22Rv1 (cell line): Measurements from ENCODE around the gene MPZL1.
"Not testable (repeated sequence)": the region's sequence is repeated elsewhere in the genome, so short reads cannot be mapped to it uniquely, and the experiment has no call there.

Experiments
- H3K27ac ChIP-seq: fragments of 450-650 bp; 2 replicates; pipeline ENCODE4 v1.5.1; 2017
- CTCF ChIP-seq: fragments of 450-650 bp; IDR thresholded peaks from 2 replicates; pipeline ENCODE4 v1.5.1; 2017; ENCODE audit warnings: mild to moderate bottlenecking
- ZFX ChIP-seq: fragments of 450-650 bp; IDR thresholded peaks from 2 replicates; pipeline ENCODE4 v1.6.1; 2017; ENCODE audit warnings: antibody characterized with exemption, borderline replicate concordance

MPZL1 gene

GRCh38 chr1:167802235-167802634 lies 80.5 kb downstream of the MPZL1 start:
- no peak for TF ChIP-seq CTCF
- no peak for TF ChIP-seq ZFX
- no peak overlapping the region for H3K27ac ChIP-seq

- TF ChIP-seq ZFX (no peak), CTCF (peak; percentile 100)
- H3K27ac ChIP-seq: no peak overlapping the region
These were observed 81.8 kb downstream of the MPZL1 start for GRCh38 chr1:167803358-167804207.

- H3K27ac ChIP-seq: no peak overlapping the region
- TF ChIP-seq CTCF: no peak
These were observed 83.3 kb downstream of the MPZL1 start for GRCh38 chr1:167805041-167805556.

GRCh38 chr1:167806235-167806634 lies 84.5 kb downstream of the MPZL1 start:
- not testable (repeated sequence) for H3K27ac ChIP-seq

- not testable (repeated sequence) for H3K27ac ChIP-seq
These were observed 84.9 kb downstream of the MPZL1 start for GRCh38 chr1:167806676-167807075.

- H3K27ac ChIP-seq: no peak overlapping the region
- TF ChIP-seq ZFX (no peak), CTCF (no peak)
These were observed 86.3 kb downstream of the MPZL1 start for GRCh38 chr1:167808104-167808503.

- no peak overlapping the region for H3K27ac ChIP-seq
- no peak for TF ChIP-seq CTCF
- no peak for TF ChIP-seq ZFX
These were observed 86.9 kb downstream of the MPZL1 start for GRCh38 chr1:167808690-167809089.

GRCh38 chr1:167812972-167813371 lies 91.2 kb downstream of the MPZL1 start:
- H3K27ac ChIP-seq: no peak overlapping the region
- no peak for TF ChIP-seq CTCF
- TF ChIP-seq ZFX: no peak
